NCI-H69 (cell line): Measurements from ENCODE around the gene SARNP.

Source experiments
- DNase-seq: peaks from one replicate; lab custom pipeline; 2025; lab: John Stamatoyannopoulos, UW

Gene SARNP

GRCh38 chr12:55742719-55743405, 74.7 kb downstream of the SARNP start, which contains the start of gene GDF11:
GDF11 (plus strand) TSS chr12:55743122; CDS start chr12:55743317, 195 bp downstream.
- DNase-seq: peak; percentile 95

- no peak for DNase-seq
These were observed 75.4 kb downstream of the SARNP start for GRCh38 chr12:55741931-55742680.

DNA sequence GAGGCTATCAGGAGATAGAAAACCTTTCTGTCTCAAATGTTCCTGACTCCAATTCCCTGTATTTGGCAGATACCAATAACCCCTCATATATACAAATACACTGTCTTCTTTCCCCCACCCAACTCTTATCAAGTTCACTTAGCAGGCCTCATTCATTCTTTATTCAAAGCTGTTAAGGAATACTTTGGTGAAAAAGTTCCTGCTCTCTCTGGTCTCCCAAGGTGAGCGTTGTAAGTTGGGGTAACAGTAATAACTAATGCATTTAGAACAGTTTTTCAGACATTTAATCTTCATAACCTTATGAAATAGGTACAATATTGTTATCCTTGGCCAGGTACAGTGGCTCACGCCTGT, 78.5 kb downstream of the SARNP start:
- DNase-seq: no peak

GRCh38 chr12:55738123-55739024, 79.2 kb downstream of the SARNP start:
- DNase-seq: peak; percentile 97

DNA sequence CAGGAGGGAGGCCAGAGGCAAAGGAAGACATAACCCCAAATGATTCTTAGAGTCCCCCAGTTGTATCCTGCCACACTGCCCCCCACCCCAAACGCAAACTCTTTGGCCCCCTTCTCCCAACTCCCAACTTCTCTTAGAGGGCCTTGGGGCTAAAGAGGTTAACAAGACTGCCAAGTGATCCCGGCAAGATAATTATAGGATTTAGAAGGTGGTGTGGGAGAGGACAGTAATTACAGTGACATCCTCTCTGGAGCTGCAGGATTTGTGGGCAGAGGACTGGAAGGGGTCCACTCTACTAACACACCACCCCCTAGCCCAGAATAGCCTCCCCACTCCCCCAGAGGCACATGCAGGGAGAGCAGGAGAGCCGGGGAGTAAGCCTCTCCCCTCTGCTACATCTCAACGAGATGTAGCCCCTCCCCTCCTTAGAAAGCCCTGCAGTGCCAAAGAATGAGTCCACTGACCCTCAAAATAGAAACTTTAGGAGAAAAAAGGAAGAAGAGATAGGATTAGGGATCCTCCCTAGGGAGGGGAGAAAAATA, 79.9 kb downstream of the SARNP start:
- peak; percentile 79 for DNase-seq

GRCh38 chr12:55736780-55737580, 80.5 kb downstream of the SARNP start:
- DNase-seq: peak; percentile 96

GRCh38 chr12:55736076-55736475, 81.4 kb downstream of the SARNP start:
- DNase-seq: no peak

- DNase-seq: no peak
These were observed 82.9 kb downstream of the SARNP start for GRCh38 chr12:55734595-55734994.

GRCh38 chr12:55733858-55734257, 83.7 kb downstream of the SARNP start:
- DNase-seq: no peak

DNA sequence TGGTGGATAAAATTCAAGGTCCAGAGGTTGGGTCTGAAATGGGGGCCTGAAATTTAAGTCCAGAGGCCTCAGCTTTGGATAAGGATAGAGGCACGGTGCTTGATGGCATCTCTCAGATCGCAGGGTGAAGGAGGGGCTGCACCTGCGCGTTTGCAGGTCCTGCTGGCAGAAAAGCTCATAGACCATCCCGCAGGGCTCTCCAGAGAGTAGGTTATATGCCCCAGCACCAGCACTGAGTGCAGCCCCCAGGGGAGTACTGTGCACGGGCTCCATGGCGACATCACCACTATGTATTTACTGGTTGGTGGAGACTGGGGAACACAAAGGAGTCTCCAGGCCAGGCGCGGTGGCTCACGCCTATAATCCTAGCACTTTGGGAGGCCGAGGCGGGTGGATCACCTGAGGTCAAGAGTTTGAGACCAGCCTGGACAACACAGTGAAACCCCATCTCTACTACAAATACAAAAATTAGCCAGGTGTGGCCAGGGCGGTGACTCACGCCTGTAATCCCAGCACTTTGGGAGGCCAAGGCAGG, 84.4 kb downstream of the SARNP start:
- peak; percentile 37 for DNase-seq

- DNase-seq: peak; percentile 28
These were observed 85.2 kb downstream of the SARNP start for GRCh38 chr12:55732288-55732687.

- DNase-seq: peak; percentile 66
These were observed 87.4 kb downstream of the SARNP start for GRCh38 chr12:55729819-55730818.

DNA sequence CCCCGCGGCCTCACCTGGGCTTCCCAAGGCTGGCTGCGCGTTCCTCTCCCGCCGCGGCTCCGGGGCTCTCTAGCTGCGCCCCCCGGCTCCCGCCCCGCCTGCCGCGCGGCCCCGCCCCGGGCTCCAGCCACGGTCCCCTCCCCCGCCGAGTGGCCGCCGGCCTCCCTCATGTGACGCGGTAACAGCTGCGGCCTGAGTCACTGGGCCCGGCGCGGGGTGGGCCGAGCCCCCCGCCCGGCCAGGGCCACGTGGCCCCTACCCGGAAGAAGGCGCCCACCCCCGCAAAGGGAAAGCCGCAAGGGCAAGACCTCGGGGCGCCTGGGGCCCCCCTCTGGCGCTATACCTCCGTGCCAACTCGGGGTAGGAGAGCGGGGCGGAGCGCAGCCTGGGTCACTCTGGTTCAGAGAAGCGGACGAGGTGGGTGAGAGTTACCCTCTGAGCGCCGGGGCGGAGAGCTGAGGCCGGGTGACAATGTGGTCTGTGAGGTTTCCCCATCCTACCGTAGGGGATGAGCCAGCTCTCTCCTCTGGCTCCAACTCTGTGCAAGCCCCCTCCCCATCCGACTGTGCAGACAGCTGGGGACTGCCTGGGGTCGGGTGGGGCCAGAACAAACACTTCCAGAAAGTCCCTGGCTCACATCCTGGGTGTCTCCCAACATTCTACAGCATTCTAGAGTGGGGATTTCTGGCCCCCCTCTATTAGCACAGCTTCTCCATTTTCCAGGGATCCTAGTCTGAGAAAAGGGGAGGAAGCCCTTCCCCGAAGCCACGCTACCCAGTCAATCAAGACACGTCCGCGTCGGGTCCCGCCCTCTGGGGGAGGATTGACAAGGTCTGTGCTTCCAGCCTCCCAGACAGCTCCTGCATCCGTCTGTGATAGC, 88.3 kb downstream of the SARNP start, which contains the start of gene CD63:
Gene CD63, minus strand, starts transcription at position 71 of the 880 bp plus-strand sequence. CDS start 668 bp downstream, outside the sequence.
- peak; percentile 96 for DNase-seq

DNA sequence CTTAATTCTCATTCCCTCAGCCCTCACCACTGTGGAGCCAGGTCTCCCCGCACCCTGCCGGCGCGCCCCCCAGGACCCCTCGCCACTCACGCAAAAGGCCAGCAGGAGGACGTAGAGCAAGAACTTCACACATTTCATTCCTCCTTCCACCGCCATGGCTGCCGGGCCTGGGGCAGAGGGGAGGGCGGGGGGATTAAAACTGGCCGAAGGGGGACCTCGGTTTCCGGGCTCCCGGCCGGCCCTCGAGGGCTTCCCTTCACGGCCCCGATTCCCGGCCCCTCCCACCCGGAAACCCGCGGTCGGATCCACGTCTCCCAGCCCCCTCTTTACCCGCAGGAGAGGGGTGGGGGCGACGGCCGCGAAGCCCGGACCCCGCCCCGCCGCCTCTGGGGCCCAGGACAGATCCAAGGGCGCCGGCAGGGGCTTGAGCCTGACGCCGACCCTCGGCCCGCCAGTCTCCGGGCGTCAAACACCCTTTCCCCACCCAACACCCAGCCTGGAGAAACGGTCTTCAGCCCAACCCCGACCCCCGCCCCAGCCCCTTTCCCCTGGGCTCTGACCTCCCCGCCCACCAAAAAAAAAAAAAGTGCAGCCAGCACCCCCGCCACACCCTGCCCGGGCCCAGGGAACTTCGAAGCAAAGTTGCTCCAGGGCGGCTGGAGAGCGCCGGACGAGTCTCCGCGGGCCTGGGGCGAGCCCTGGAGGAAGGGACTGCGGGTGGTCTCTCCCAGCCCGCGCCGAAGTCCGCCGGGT, 89.2 kb downstream of the SARNP start:
- peak; percentile 74 for DNase-seq

DNA sequence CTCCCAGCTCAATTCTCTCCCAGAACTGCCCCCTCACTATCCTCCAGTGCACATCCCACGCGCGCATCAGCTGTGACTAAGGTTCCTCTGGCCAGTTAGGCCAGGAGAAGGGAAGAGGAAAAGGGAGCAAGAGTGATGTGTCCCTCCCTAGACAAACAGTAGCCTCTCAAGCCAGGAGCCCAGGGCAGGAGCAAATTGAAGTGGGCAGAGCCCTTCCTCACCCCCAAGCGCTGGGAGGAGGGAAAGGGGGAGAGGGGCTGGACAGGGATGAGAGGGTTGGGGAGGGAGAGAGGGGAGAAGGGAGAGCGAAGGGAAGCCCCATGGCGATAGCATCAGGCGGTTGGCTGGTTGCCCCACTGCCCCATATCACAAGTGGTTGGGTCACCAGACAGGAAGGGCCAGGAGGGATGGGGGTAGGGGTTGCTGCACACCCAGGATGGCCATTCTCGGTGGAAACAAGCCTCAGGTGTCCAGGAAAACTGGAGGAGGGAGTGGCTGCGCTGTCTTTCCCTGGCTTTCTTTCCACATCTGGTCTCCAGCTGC, 89.8 kb downstream of the SARNP start:
- peak; percentile 61 for DNase-seq

- no peak for DNase-seq
These were observed 90.6 kb downstream of the SARNP start for GRCh38 chr12:55726971-55727370.

- no peak for DNase-seq
These were observed 92.0 kb downstream of the SARNP start for GRCh38 chr12:55725556-55725955.

DNA sequence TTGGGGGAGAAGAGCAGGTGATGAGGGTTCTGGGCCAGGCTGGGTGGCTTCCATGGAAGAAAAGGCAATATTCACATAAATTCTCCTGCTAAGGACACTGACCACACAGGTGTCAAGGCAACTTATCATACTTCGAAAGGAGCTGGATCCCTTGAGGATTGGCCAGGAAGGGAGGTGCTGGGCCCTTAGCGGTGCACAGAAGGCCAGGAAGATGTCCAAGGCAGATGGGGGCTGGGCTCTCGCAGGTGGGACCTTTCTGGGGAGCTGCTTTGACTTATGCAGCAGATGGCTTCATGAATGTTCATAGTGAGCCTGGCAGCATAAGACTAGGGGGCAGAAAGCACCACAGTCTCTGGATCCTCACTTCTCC, 92.6 kb downstream of the SARNP start:
- DNase-seq: no peak
